Measurements from ENCODE around the gene MYO18A.

- TF ChIP-seq EZH2 (IDR thresholded peaks at IDR 0.05; ENCODE audit: borderline replicate concordance) (no peak), CTCF (IDR thresholded peaks at IDR 0.05; ENCODE audit: poor library complexity) (no peak), EZH2phosphoT487 (IDR thresholded peaks at IDR 0.05; ENCODE audit: low read depth, severe bottlenecking, unreplicated experiment) (no peak)
Observed at GRCh38 chr17:29076087-29076486, 104.1 kb downstream of the MYO18A start.
